G401.6 (cell line): ENCODE results near the gene DENND1A.

ENCODE experiments used
- FAIRE-seq: peaks from 2 replicates; lab custom pipeline; 2012; peaks lifted over from hg19 to GRCh38; lab: Jason Lieb, UNC

Gene DENND1A

GRCh38 chr9:123680352-123680751 is 249.6 kb downstream of the DENND1A start:
- no peak for FAIRE-seq

GRCh38 chr9:123679330-123679987 is 250.5 kb downstream of the DENND1A start:
- no peak for FAIRE-seq

- FAIRE-seq: no peak
Observed at GRCh38 chr9:123678878-123679329, 251.0 kb downstream of the DENND1A start.

- no peak for FAIRE-seq
Observed at GRCh38 chr9:123678038-123678877, 251.7 kb downstream of the DENND1A start.

- no peak for FAIRE-seq
Observed at GRCh38 chr9:123676869-123677268, 253.1 kb downstream of the DENND1A start.

GRCh38 chr9:123669346-123669745 is 260.6 kb downstream of the DENND1A start:
- no peak for FAIRE-seq

- FAIRE-seq: no peak
Observed at GRCh38 chr9:123663529-123663928, 266.4 kb downstream of the DENND1A start.

- FAIRE-seq: no peak
Observed at GRCh38 chr9:123662057-123662776, 267.7 kb downstream of the DENND1A start.

GRCh38 chr9:123660691-123661466 is 269.0 kb downstream of the DENND1A start:
- FAIRE-seq: no peak

GRCh38 chr9:123659358-123659757 is 270.6 kb downstream of the DENND1A start:
- FAIRE-seq: no peak

- no peak for FAIRE-seq
Observed at GRCh38 chr9:123658792-123659191, 271.1 kb downstream of the DENND1A start.

- no peak for FAIRE-seq
Observed at GRCh38 chr9:123657941-123658340, 272.0 kb downstream of the DENND1A start.

- no peak for FAIRE-seq
Observed at GRCh38 chr9:123657099-123657498, 272.8 kb downstream of the DENND1A start.

- FAIRE-seq: no peak
Observed at GRCh38 chr9:123656565-123656964, 273.4 kb downstream of the DENND1A start.

GRCh38 chr9:123655681-123656423 is 274.1 kb downstream of the DENND1A start:
- no peak for FAIRE-seq

- no peak for FAIRE-seq
Observed at GRCh38 chr9:123654994-123655637, 274.8 kb downstream of the DENND1A start.

GRCh38 chr9:123654218-123654993 is 275.5 kb downstream of the DENND1A start:
- FAIRE-seq: no peak

- no peak for FAIRE-seq
Observed at GRCh38 chr9:123652416-123652815, 277.5 kb downstream of the DENND1A start.

GRCh38 chr9:123651871-123652270 is 278.1 kb downstream of the DENND1A start:
- no peak for FAIRE-seq

GRCh38 chr9:123651273-123651672 is 278.7 kb downstream of the DENND1A start:
- no peak for FAIRE-seq
